ENCODE measurements around the gene LLGL1.

LLGL1 gene

GRCh38 chr17:18229254-18229653 lies 3.8 kb downstream of the LLGL1 start:
- no peak overlapping the region for H3K27ac ChIP-seq

GRCh38 chr17:18229771-18230170 lies 4.3 kb downstream of the LLGL1 start:
- no peak for TF ChIP-seq CTCF (IDR thresholded peaks at IDR 0.05)
- Histone ChIP-seq H3K4me3 (no peak overlapping the region), H3K27ac (no peak overlapping the region)
- no peak for DNase-seq (ENCODE audit: low spot score)

More at GRCh38 chr17:18229254-18229653, 3.8 kb downstream of the LLGL1 start:
- DNase-seq (ENCODE audit: low spot score): no peak
- no peak for TF ChIP-seq CTCF (IDR thresholded peaks at IDR 0.05)
- no peak overlapping the region for H3K4me3 ChIP-seq

GRCh38 chr17:18230288-18231141 lies 5.1 kb downstream of the LLGL1 start:
- no peak for DNase-seq (ENCODE audit: low spot score)
- Histone ChIP-seq H3K27ac (no peak overlapping the region), H3K4me3 (no peak overlapping the region)
- TF ChIP-seq CTCF (IDR thresholded peaks at IDR 0.05): no peak

- no peak overlapping the region for H3K4me3 ChIP-seq
- TF ChIP-seq CTCF (IDR thresholded peaks at IDR 0.05): no peak
- H3K27ac ChIP-seq: no peak overlapping the region
- no peak for DNase-seq (ENCODE audit: low spot score)
Observed at GRCh38 chr17:18231164-18231563, 5.7 kb downstream of the LLGL1 start.

- no peak overlapping the region for H3K4me3 ChIP-seq
- DNase-seq (ENCODE audit: low spot score): no peak
- H3K27ac ChIP-seq: no peak overlapping the region
- TF ChIP-seq CTCF (IDR thresholded peaks at IDR 0.05): no peak
Observed at GRCh38 chr17:18233803-18234518, 8.5 kb downstream of the LLGL1 start.

- DNase-seq (ENCODE audit: low spot score): no peak
- peak overlapping the region in 1 of 2 donors; percentile 56 for H3K27ac ChIP-seq
- no peak overlapping the region for H3K4me3 ChIP-seq
- no peak for TF ChIP-seq CTCF (IDR thresholded peaks at IDR 0.05)
Observed at GRCh38 chr17:18234853-18235380, 9.5 kb downstream of the LLGL1 start.
